IMR-90 (cell line): ENCODE measurements around the gene HCK. TPM values are rescaled to one million over a fixed set of nuclear protein-coding genes. Genes with fewer than 3 reads are reported as not detected.

Source experiments
- ATAC-seq: fragments of 200-7000 bp; cut with Tn5 transposase; 2 replicates; pipeline ENCODE4 v1.9.1; 2020; ENCODE audit warnings: low read depth, mild to moderate bottlenecking, moderate library complexity
- BruUV-seq: library from RNA; stranded (reverse); fragments of 400-500 nt; replicated peaks from 2 replicates; lab custom pipeline; 2021; lab: Mats Ljungman, UMichigan
- CTCF ChIA-PET: fragments of 300-600 bp; formaldehyde crosslinking; extraction: SDS; loops from one replicate; lab custom pipeline; 2021; ENCODE audit warnings: antibody characterized with exemption; lab: Yijun Ruan, JAX
- POLR2A ChIA-PET: fragments of 300-600 bp; sonication (Branson Sonifier 250); formaldehyde crosslinking; loops from one replicate; lab custom pipeline; 2022; ENCODE audit warnings: antibody characterized with exemption; ENCODE audit not compliant: unreplicated experiment; lab: Charles Lee
- DNase-seq: peaks from one replicate; pipeline ENCODE4 v3.0.0; 2013
- H2AFZ ChIP-seq: replicated peaks from 2 replicates; pipeline ENCODE3; 2013; ENCODE audit warnings: low read length, mild to moderate bottlenecking; ENCODE audit not compliant: poor library complexity
- H2AK5ac ChIP-seq: 2 replicates; pipeline ENCODE4 v1.6.1; 2013; ENCODE audit warnings: low read depth, low read length, inconsistent platforms
- H2AK9ac ChIP-seq: replicated peaks from 2 replicates; pipeline ENCODE3; 2013; ENCODE audit warnings: mild to moderate bottlenecking, low read depth, low read length, moderate library complexity; ENCODE audit not compliant: poor library complexity
- H2BK120ac ChIP-seq: 2 replicates; pipeline ENCODE4 v1.6.1; 2013; ENCODE audit warnings: low read depth, low read length, inconsistent platforms
- H2BK15ac ChIP-seq: 3 replicates; pipeline ENCODE4 v1.6.1; 2013; ENCODE audit warnings: low read depth, low read length, inconsistent platforms
- H2BK20ac ChIP-seq: 2 replicates; pipeline ENCODE4 v1.6.1; 2013; ENCODE audit warnings: low read depth, mild to moderate bottlenecking, inconsistent platforms, low read length, moderate library complexity
- H2BK5ac ChIP-seq: 2 replicates; pipeline ENCODE4 v1.6.1; 2013; ENCODE audit warnings: mild to moderate bottlenecking, low read depth, low read length, inconsistent platforms; ENCODE audit not compliant: poor library complexity, severe bottlenecking
- H3K14ac ChIP-seq: replicated peaks from 2 replicates; pipeline ENCODE4 v1.6.1; 2013; ENCODE audit warnings: low read depth, low read length, inconsistent platforms
- H3K18ac ChIP-seq: 2 replicates; pipeline ENCODE4 v1.6.1; 2013; ENCODE audit warnings: low read depth, low read length, control low read depth
- H3K23ac ChIP-seq: 2 replicates; pipeline ENCODE4 v1.6.1; 2013; ENCODE audit warnings: low read depth, low read length, inconsistent platforms
- H3K27ac ChIP-seq: 2 replicates; pipeline ENCODE4 v1.5.1; 2013; ENCODE audit warnings: mild to moderate bottlenecking, control low read depth, low read length; ENCODE audit not compliant: insufficient read depth
- H3K27me3 ChIP-seq: 2 replicates; pipeline ENCODE4 v1.6.1; 2013; ENCODE audit warnings: low read length; ENCODE audit not compliant: control insufficient read depth, insufficient read depth
- H3K36me3 ChIP-seq: 2 replicates; pipeline ENCODE4 v1.6.1; 2013; ENCODE audit warnings: low read length, mixed read lengths; ENCODE audit not compliant: control insufficient read depth, insufficient read depth
- H3K4ac ChIP-seq: 2 replicates; pipeline ENCODE4 v1.6.1; 2013; ENCODE audit warnings: low read depth, low read length, inconsistent platforms
- H3K4me1 ChIP-seq: 2 replicates; pipeline ENCODE4 v1.6.1; 2013; ENCODE audit warnings: low read length, mixed read lengths; ENCODE audit not compliant: control insufficient read depth, insufficient read depth
- H3K4me2 ChIP-seq: 2 replicates; pipeline ENCODE4 v1.6.1; 2013; ENCODE audit warnings: low read depth, mild to moderate bottlenecking, control low read depth, low read length, moderate library complexity
- H3K4me3 ChIP-seq: 2 replicates; pipeline ENCODE4 v1.5.1; 2013; ENCODE audit warnings: low read depth, mild to moderate bottlenecking, control low read depth, low read length, moderate library complexity; ENCODE audit not compliant: insufficient read depth
- H3K56ac ChIP-seq: 2 replicates; pipeline ENCODE4 v1.6.1; 2013; ENCODE audit warnings: low read length, inconsistent platforms; ENCODE audit not compliant: insufficient read depth; ENCODE audit errors: extremely low read depth
- H3K79me1 ChIP-seq, 2 experiments: 2 replicates each; pipeline ENCODE4 v1.6.1; 2013; ENCODE audit warnings: low read length in 2 of 2, inconsistent platforms in 1 of 2, low read depth in 1 of 2
- H3K9ac ChIP-seq: 2 replicates; pipeline ENCODE4 v1.6.1; 2013; ENCODE audit warnings: low read depth, low read length, control low read depth
- H3K9me1 ChIP-seq: 2 replicates; pipeline ENCODE4 v1.6.1; 2013; ENCODE audit warnings: low read length, inconsistent platforms; ENCODE audit not compliant: insufficient read depth
- H3K9me3 ChIP-seq: 2 replicates; pipeline ENCODE4 v1.6.1; 2013; ENCODE audit warnings: low read length; ENCODE audit not compliant: control insufficient read depth, insufficient read depth
- H4K20me1 ChIP-seq: 2 replicates; pipeline ENCODE4 v1.6.1; 2013; ENCODE audit warnings: low read length, inconsistent platforms; ENCODE audit not compliant: insufficient read depth
- H4K5ac ChIP-seq: 2 replicates; pipeline ENCODE4 v1.6.1; 2013; ENCODE audit warnings: mild to moderate bottlenecking, low read depth, low read length, control low read depth
- H4K8ac ChIP-seq, 2 experiments: 2 replicates each; pipeline ENCODE4 v1.6.1; 2013; ENCODE audit warnings: low read depth in 2 of 2, low read length in 2 of 2, control low read depth in 1 of 2, inconsistent platforms in 1 of 2
- H4K91ac ChIP-seq: 2 replicates; pipeline ENCODE4 v1.6.1; 2013; ENCODE audit warnings: low read depth, low read length, inconsistent platforms; ENCODE audit not compliant: insufficient read depth
- BHLHE40 ChIP-seq: fragments of 150-350 bp; IDR thresholded peaks from 2 replicates; pipeline ENCODE4 v1.6.1; 2016; ENCODE audit warnings: mild to moderate bottlenecking, low read depth, low read length
- CTCF ChIP-seq: conservative IDR thresholded peaks from 2 replicates; pipeline ENCODE4 v1.5.1; 2012; ENCODE audit warnings: mild to moderate bottlenecking, low read depth, low read length, improper control_type of control experiment
- ELK1 ChIP-seq: fragments of 150-350 bp; IDR thresholded peaks from 2 replicates; pipeline ENCODE4 v1.6.1; 2016; ENCODE audit warnings: low read depth, mild to moderate bottlenecking, low read length, moderate library complexity, borderline replicate concordance
- FOS ChIP-seq: fragments of 150-350 bp; IDR thresholded peaks from 2 replicates; pipeline ENCODE4 v1.6.1; 2016; ENCODE audit warnings: low read depth, low read length
- MAFK ChIP-seq: IDR thresholded peaks from 2 replicates; pipeline ENCODE4 v1.6.1; 2012; ENCODE audit warnings: low read depth, low read length, improper control_type of control experiment
- MAZ ChIP-seq: IDR thresholded peaks from 2 replicates; pipeline ENCODE4 v1.6.1; 2012; ENCODE audit warnings: low read depth, mild to moderate bottlenecking, low read length, improper control_type of control experiment, moderate library complexity, borderline replicate concordance
- NFE2L2 ChIP-seq: fragments of 150-350 bp; IDR thresholded peaks from 2 replicates; pipeline ENCODE4 v1.6.1; 2016; ENCODE audit warnings: low read depth, mild to moderate bottlenecking, low read length
- RAD21 ChIP-seq: IDR thresholded peaks from 2 replicates; pipeline ENCODE4 v1.6.1; 2012; ENCODE audit warnings: low read length, improper control_type of control experiment
- RCOR1 ChIP-seq: IDR thresholded peaks from 2 replicates; pipeline ENCODE4 v1.6.1; 2012; ENCODE audit warnings: mild to moderate bottlenecking, low read length, improper control_type of control experiment; ENCODE audit not compliant: insufficient replicate concordance
- RFX5 ChIP-seq: IDR thresholded peaks from 2 replicates; pipeline ENCODE4 v1.8.0; 2012; ENCODE audit warnings: low read depth, mild to moderate bottlenecking, low read length, moderate library complexity
- WGBS, 2 experiments: methylation state at CpG; one replicate each; pipeline versions ENCODE4 v1.1.5 to v1.1.7; 2013; ENCODE audit warnings: missing lambda C conversion rate in 2 of 2; ENCODE audit not compliant: insufficient read length in 1 of 2; ENCODE audit errors: extremely low coverage in 2 of 2; 5-methylcytosine and 5-hydroxymethylcytosine counted together
- dilution Hi-C: fragments of 300-500 bp; cut with HindIII; formaldehyde crosslinking; loops from one replicate; pipeline ENCODE4 v1.14.3; 2018; ENCODE audit warnings: low sequenced_read_pairs; ENCODE audit not compliant: unreplicated experiment
- in situ Hi-C: fragments of 300-500 bp; cut with MboI; formaldehyde crosslinking; loops from 3 replicates; pipeline ENCODE4 v1.14.3; 2019; ENCODE audit warnings: low sequenced_read_pairs, inconsistent platforms, mixed read lengths
- intact Hi-C: fragments of 100-400 bp; cut with micrococcal nuclease; formaldehyde crosslinking; loops from 2 replicates; pipeline ENCODE4 v1.10.0; 2022
- polyA plus RNA-seq, 3 experiments: library from polyadenylated mRNA; depleted of rRNA; stranded (reverse); fragments of >200 nt; gene quantifications; 2 replicates each; pipeline ENCODE4 v1.2.3, GENCODE V29; 2012; ENCODE audit warnings: low replicate concordance in 1 of 3
- total RNA-seq: library from RNA; depleted of rRNA; stranded (reverse); fragments of >200 nt; gene quantifications from 2 replicates; pipeline ENCODE4 v1.2.3, GENCODE V29; 2012

Gene HCK
- total and polyA plus RNA-seq, 2 of the 4 experiments (the other 2 are of a cell fraction): not detected

- H3K23ac ChIP-seq: no peak overlapping the region
- dilution Hi-C loops (no loop called here), intact Hi-C loops (no loop called here), in situ Hi-C loops (no loop called here)
- H3K4me1 ChIP-seq: no peaks in the 10 kb centered on the region
- H4K91ac ChIP-seq: no peak overlapping the region
- no peak overlapping the region for H3K4ac ChIP-seq
- no peak overlapping the region for H3K4me3 ChIP-seq
- H3K36me3 ChIP-seq: no peaks in the 10 kb centered on the region
- CTCF ChIA-PET: no interaction called here
- no peak overlapping the region for H2AK5ac ChIP-seq
- H2BK15ac ChIP-seq: no peak overlapping the region
- H4K20me1 ChIP-seq: no peaks in the 10 kb centered on the region
- no peak overlapping the region for H2AFZ ChIP-seq
- no peak overlapping the region for H2BK5ac ChIP-seq
- H3K27me3 ChIP-seq: peaks cover 62% of the 10 kb centered on the region
- no peak overlapping the region for H3K4me2 ChIP-seq
- no peak for TF ChIP-seq NFE2L2
- no peak for TF ChIP-seq RCOR1
- TF ChIP-seq BHLHE40: no peak
- TF ChIP-seq FOS: no peak
- TF ChIP-seq RAD21: no peak
- TF ChIP-seq RFX5: no peak
- TF ChIP-seq CTCF: no peak
- TF ChIP-seq MAFK: no peak
- no peak for TF ChIP-seq ELK1
- no peak for TF ChIP-seq MAZ
- H3K9ac ChIP-seq: no peak overlapping the region
- WGBS, 2 experiments: no CpG with 5 or more reads among the region's 35 CpGs
- H4K5ac ChIP-seq: no peak overlapping the region
- H2AK9ac ChIP-seq: no peak overlapping the region
- BruUV-seq: no TSS peak
- H3K14ac ChIP-seq: no peak overlapping the region
- no peak overlapping the region for H4K8ac ChIP-seq
- no peak for DNase-seq
- ATAC-seq: no peak
- no peaks in the 10 kb centered on the region for H3K79me1 ChIP-seq
- peaks cover 2% of the 10 kb centered on the region; the same call in 1 of the 2 replicates for H3K9me3 ChIP-seq
- POLR2A ChIA-PET: no interaction called here
- no peaks in the 10 kb centered on the region for H3K9me1 ChIP-seq
- no peak overlapping the region for H2BK120ac ChIP-seq
- H3K56ac ChIP-seq: no peak overlapping the region
- no peak overlapping the region for H2BK20ac ChIP-seq
- no peak overlapping the region for H3K27ac ChIP-seq
- no peak overlapping the region for H3K18ac ChIP-seq
Observed at GRCh38 chr20:32017711-32018251, 34.3 kb upstream of the HCK start.
